GM19025 (cell line): ENCODE results near the gene USP17L17.
"Not testable (repeated sequence)": the region's sequence is repeated elsewhere in the genome, so short reads cannot be mapped to it uniquely, and the experiment has no call there.

Experiments used
- ATAC-seq: cut with Tn5 transposase; IDR thresholded peaks from one replicate; pipeline ENCODE4 v1.9.1; 2021; ENCODE audit warnings: mild to moderate bottlenecking, low read depth, moderate library complexity; ENCODE audit not compliant: unreplicated experiment

Gene USP17L17

GRCh38 chr4:9243579-9243978, at the start of gene USP17L17:
Gene USP17L17 (plus strand): TSS chr4:9243879. CDS start chr4:9243879, 0 bp downstream.
- ATAC-seq, result not testable (repeated sequence)

- not testable (repeated sequence) for ATAC-seq
Measured at GRCh38 chr4:9210357-9210756, 33.3 kb upstream of the USP17L17 start, which contains the start of gene USP17L10. Gene USP17L10 (plus strand): TSS chr4:9210657. CDS start chr4:9210657, 0 bp downstream.

GRCh38 chr4:9214701-9215100, 29.0 kb upstream of the USP17L17 start:
- not testable (repeated sequence) for ATAC-seq

- ATAC-seq, result not testable (repeated sequence)
Measured at GRCh38 chr4:9215105-9215504, 28.6 kb upstream of the USP17L17 start, which contains the start of gene USP17L11. Gene USP17L11 (plus strand): TSS chr4:9215405. CDS start chr4:9215405, 0 bp downstream.

- not testable (repeated sequence) for ATAC-seq
Measured at GRCh38 chr4:9219852-9220251, 23.8 kb upstream of the USP17L17 start, which contains the start of gene USP17L12. Gene USP17L12 (plus strand): TSS chr4:9220152. CDS start chr4:9220152, 0 bp downstream.

GRCh38 chr4:9224596-9224995, 19.1 kb upstream of the USP17L17 start, which contains the start of gene USP17L13:
Gene USP17L13 (plus strand): TSS chr4:9224896. CDS start chr4:9224896, 0 bp downstream.
- ATAC-seq, result not testable (repeated sequence)

- ATAC-seq, result not testable (repeated sequence)
Measured at GRCh38 chr4:9230249-9230648, 13.4 kb upstream of the USP17L17 start.

GRCh38 chr4:9234085-9234484, 9.6 kb upstream of the USP17L17 start, which contains the start of gene USP17L15:
Gene USP17L15 (plus strand): TSS chr4:9234385. CDS start chr4:9234385, 0 bp downstream.
- ATAC-seq, result not testable (repeated sequence)

- not testable (repeated sequence) for ATAC-seq
Measured at GRCh38 chr4:9238461-9238860, 5.2 kb upstream of the USP17L17 start.

GRCh38 chr4:9247953-9248680, 4.4 kb downstream of the USP17L17 start, which contains the start of gene USP17L18:
Gene USP17L18 (plus strand): TSS chr4:9248630. CDS start chr4:9248630, 0 bp downstream.
- ATAC-seq, result not testable (repeated sequence)

GRCh38 chr4:9253078-9253477, 9.4 kb downstream of the USP17L17 start, which contains the start of gene USP17L19:
Gene USP17L19 (plus strand): TSS chr4:9253378. CDS start chr4:9253378, 0 bp downstream.
- ATAC-seq, result not testable (repeated sequence)

GRCh38 chr4:9257824-9258223, 14.1 kb downstream of the USP17L17 start, which contains the start of gene USP17L20:
Gene USP17L20 (plus strand): TSS chr4:9258124. CDS start chr4:9258124, 0 bp downstream.
- not testable (repeated sequence) for ATAC-seq

GRCh38 chr4:9262572-9262971, 18.9 kb downstream of the USP17L17 start, which contains the start of gene USP17L21:
Gene USP17L21 (plus strand): TSS chr4:9262872. CDS start chr4:9262872, 0 bp downstream.
- not testable (repeated sequence) for ATAC-seq

GRCh38 chr4:9267319-9267718, 23.6 kb downstream of the USP17L17 start, which contains the start of gene USP17L22:
Gene USP17L22 (plus strand): TSS chr4:9267619. CDS start chr4:9267619, 0 bp downstream.
- ATAC-seq, result not testable (repeated sequence)

- ATAC-seq, result not testable (repeated sequence)
Measured at GRCh38 chr4:9271719-9272118, 28.0 kb downstream of the USP17L17 start.
